Gastroesophageal sphincter (tissue), 3 donors: Measurements from ENCODE around the gene BMP2K.

Experiments
- CTCF ChIP-seq, 4 experiments: fragments of 200-600 bp in 2 of 4; fragments of 450-650 bp in 2 of 4; sonication (generic) in 1 of 4; IDR thresholded peaks; one replicate each; pipeline ENCODE4 v1.5.1; 2017 to 2019; ENCODE audit warnings: antibody characterized with exemption in 4 of 4, mild to moderate bottlenecking in 2 of 4, moderate library complexity in 2 of 4
- POLR2A ChIP-seq, 2 donors: fragments of 450-650 bp; IDR thresholded peaks; one replicate each; pipeline ENCODE4 v1.6.1; 2017; ENCODE audit warnings: antibody characterized with exemption in 2 of 2, mild to moderate bottlenecking in 2 of 2, moderate library complexity in 1 of 2
- POLR2AphosphoS5 ChIP-seq: sonication (generic); formaldehyde crosslinking; IDR thresholded peaks from one replicate; pipeline ENCODE4 v1.6.1; 2017; ENCODE audit warnings: antibody characterized with exemption

DNA sequence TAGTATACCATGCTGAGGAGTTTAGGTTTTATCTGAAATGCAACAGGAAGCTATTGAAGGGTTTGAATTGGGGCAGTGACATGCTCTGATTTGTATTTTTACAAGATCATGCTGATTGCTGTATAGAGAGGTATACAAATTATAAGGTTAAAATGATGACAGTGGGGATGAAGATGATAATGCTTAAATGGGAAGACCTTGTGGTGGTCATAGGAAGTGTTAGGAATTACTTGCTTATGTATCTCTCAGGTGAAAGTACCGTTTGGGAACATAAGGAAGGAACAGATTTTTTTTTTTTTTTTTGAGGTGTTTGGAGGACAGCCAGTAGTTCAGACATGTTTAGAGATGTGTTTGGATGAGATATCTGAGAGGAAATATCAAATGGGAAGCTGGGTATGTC is 5.0 kb downstream of the BMP2K start:
- no peak for TF ChIP-seq CTCF (IDR thresholded peaks at IDR 0.05)
- TF ChIP-seq POLR2A (IDR thresholded peaks at IDR 0.05) = no peak
- TF ChIP-seq POLR2AphosphoS5 = no peak
